ENCODE measurements around the gene LHX5. TPM values are rescaled to one million over a fixed set of nuclear protein-coding genes. Genes with fewer than 3 reads are reported as not detected.

Gene LHX5
- total RNA-seq, 1 experiment from 2014 or later: 1.9 TPM

GRCh38 chr12:113464452-113464775, 7.3 kb downstream of the LHX5 start:
- Histone ChIP-seq H2BK15ac (ENCODE audit: low read depth, low read length) (no peak overlapping the region), H3K4me1 (ENCODE audit: insufficient read depth, low read length) (no peaks in the 10 kb centered on the region; the same call in 1 of the 2 replicates), H3K79me2 (ENCODE audit: insufficient read depth, low read length) (no peaks in the 10 kb centered on the region), H2BK120ac (ENCODE audit: low read depth, low read length, poor library complexity, severe bottlenecking) (no peak overlapping the region), H3K27me3 (ENCODE audit: insufficient read depth, low read length) (peaks cover 69% of the 10 kb centered on the region), H3K23ac (ENCODE audit: insufficient read length, low read depth, low read length) (no peak overlapping the region), H3K9me3 (ENCODE audit: control insufficient read depth, low read depth, low read length) (no peaks in the 10 kb centered on the region), H3T11ph (ENCODE audit: low read length) (no peak overlapping the region), H4K8ac (replicated peaks; ENCODE audit: insufficient read length, low read depth, low read length) (no peak overlapping the region), H2AK5ac (ENCODE audit: insufficient read length, low read length) (no peak overlapping the region), H2BK12ac (ENCODE audit: insufficient read length, low read depth, low read length) (no peak overlapping the region), H3K18ac (ENCODE audit: insufficient read length, low read depth, low read length) (no peak overlapping the region), H4K20me1 (ENCODE audit: control insufficient read depth, insufficient read depth, insufficient read length) (no peaks in the 10 kb centered on the region), H3K4ac (ENCODE audit: low read depth, low read length) (no peak overlapping the region), H3K4me2 (ENCODE audit: insufficient read depth, insufficient read length, low read length) (peak overlapping the region; percentile 40), H3K23me2 (ENCODE audit: insufficient read length, low read depth, low read length, poor library complexity, severe bottlenecking) (peaks cover 13% of the 10 kb centered on the region), H3K79me1 (ENCODE audit: insufficient read depth, low read depth, low read length, poor library complexity, severe bottlenecking) (no peaks in the 10 kb centered on the region), H3K27ac (ENCODE audit: insufficient read length, low read depth, low read length) (no peak overlapping the region), H4K91ac (ENCODE audit: insufficient read length, low read depth, low read length) (no peak overlapping the region), H2BK5ac (ENCODE audit: insufficient read length, low read length) (no peak overlapping the region), H3K56ac (ENCODE audit: insufficient read length, low read depth, low read length) (no peak overlapping the region), H2BK20ac (ENCODE audit: low read depth, low read length, poor library complexity, severe bottlenecking) (no peak overlapping the region), H4K5ac (ENCODE audit: insufficient read length, low read depth, low read length) (no peak overlapping the region), H3K14ac (ENCODE audit: insufficient read depth, low read length) (no peak overlapping the region), H2AFZ (ENCODE audit: low read length) (no peak overlapping the region), H3K9ac (ENCODE audit: extremely low read depth, insufficient read length, low read length) (no peak overlapping the region)
- TF ChIP-seq CTCF (conservative IDR thresholded peaks at IDR 0.05): no peak
- WGBS (ENCODE audit: extremely low coverage, insufficient read length, low lambda C conversion rate): no CpG with 5 or more reads among the region's 16 CpGs
- H3K27ac Mint-ChIP-seq: no peak overlapping the region
- peaks cover 99% of the 10 kb centered on the region for H3K27me3 Mint-ChIP-seq (ENCODE audit: low read depth)
- H3K9me3 Mint-ChIP-seq: peaks cover 0 to 2% of the 10 kb centered on the region in 2 experiments; a peak in 2 of 5 replicates
- peaks cover 0 to 33% (median 2%) of the 10 kb centered on the region in 3 experiments; a peak in 5 of 7 replicates for H3K36me3 Mint-ChIP-seq (ENCODE audit: insufficient read depth in 1 of 3, low read depth in 3 of 3)
- peak overlapping the region; percentile 52 to 74 for H3K4me3 Mint-ChIP-seq
- DNase-seq: no peak
- peaks cover 45 to 49% of the 10 kb centered on the region in 2 experiments for H3K4me1 Mint-ChIP-seq
